T-helper 2 cell treated with Interferon-gamma antibody and Interleukin-4, amounts not matched to agents 5 μg/mL and 100 μg/mL, for 36 hours (primary cell): ENCODE measurements around the gene RBX1.
"Not testable (repeated sequence)": the region's sequence is repeated elsewhere in the genome, so short reads cannot be mapped to it uniquely, and the experiment has no call there.

ENCODE experiments used
- DNase-seq: peaks from one replicate; pipeline ENCODE4 v3.0.0; 2021; ENCODE audit warnings: low spot score
- H3K27ac Mint-ChIP-seq: one replicate; pipeline ENCODE4 v1.8.0; 2021; ENCODE audit warnings: mild to moderate bottlenecking, mixed read lengths
- H3K27me3 Mint-ChIP-seq: one replicate; pipeline ENCODE4 v1.8.0; 2021; ENCODE audit warnings: low read depth, mixed read lengths
- H3K36me3 Mint-ChIP-seq: one replicate; pipeline ENCODE4 v1.8.0; 2021; ENCODE audit warnings: low read depth, mixed read lengths
- H3K4me1 Mint-ChIP-seq: one replicate; pipeline ENCODE4 v1.8.0; 2021; ENCODE audit warnings: low read depth, mixed read lengths
- H3K4me3 Mint-ChIP-seq: one replicate; pipeline ENCODE4 v1.8.0; 2022; ENCODE audit warnings: mild to moderate bottlenecking, moderate library complexity, mixed read lengths
- H3K9me3 Mint-ChIP-seq: one replicate; pipeline ENCODE4 v1.8.0; 2021; ENCODE audit warnings: mixed read lengths

The RBX1 gene

DNA sequence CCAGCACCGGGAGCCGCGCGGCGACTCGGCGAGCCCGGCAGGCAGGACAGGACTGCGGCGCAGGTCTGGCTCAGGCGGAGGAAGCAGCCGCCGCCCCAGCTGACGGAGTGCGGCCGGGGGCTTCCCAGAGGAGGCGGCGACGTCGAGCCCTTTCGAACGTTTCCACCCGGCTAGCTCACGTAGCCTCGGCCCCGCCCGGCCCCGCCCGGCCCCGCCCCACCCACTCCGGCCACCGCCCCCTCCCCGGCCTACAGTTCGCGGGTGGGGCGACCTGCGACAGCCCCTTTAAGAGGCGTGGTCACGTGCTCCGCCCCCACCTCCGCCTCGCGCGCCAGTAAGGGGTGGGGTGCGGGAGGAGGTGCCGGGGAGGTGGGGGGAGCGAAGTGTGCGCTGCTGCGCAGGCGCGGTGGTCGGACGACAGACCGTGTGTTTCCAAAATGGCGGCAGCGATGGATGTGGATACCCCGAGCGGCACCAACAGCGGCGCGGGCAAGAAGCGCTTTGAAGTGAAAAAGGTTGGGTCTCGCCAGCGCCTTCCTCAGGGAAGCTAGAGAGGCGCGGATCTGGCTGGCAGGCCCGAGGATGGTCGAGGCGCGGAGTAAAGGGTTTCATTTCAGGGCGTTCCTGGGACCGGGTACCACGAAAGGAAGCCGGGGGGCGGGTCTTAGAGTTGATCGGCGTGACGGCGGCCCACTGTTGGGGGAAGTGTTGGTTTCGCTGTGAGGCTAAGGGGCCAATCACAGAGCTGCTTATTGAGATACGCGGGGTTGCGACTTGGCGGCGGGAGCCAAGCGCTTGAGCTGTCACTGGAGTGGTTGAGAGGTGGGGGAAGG lies at the start of gene RBX1:
RBX1 (plus strand) TSS at position 417 of the 833 bp plus-strand sequence; CDS start at position 438, 21 bp downstream.
- Mint-ChIP-seq H3K36me3 (peaks cover 33% of the 10 kb centered on the region), H3K4me3 (peak within 1 kb of the TSS; percentile 95), H3K27me3 (no peaks in the 10 kb centered on the region), H3K27ac (peak within 1 kb of the TSS; percentile 100), H3K9me3 (no peaks in the 10 kb centered on the region), H3K4me1 (peaks cover 37% of the 10 kb centered on the region)
- DNase-seq = peak; percentile 97

- Mint-ChIP-seq H3K9me3 (no peaks in the 10 kb centered on the region), H3K4me1 (peaks cover 10% of the 10 kb centered on the region), H3K4me3 (no peak overlapping the region), H3K27me3 (no peaks in the 10 kb centered on the region), H3K27ac (no peak overlapping the region), H3K36me3 (peaks cover 2% of the 10 kb centered on the region)
- no peak for DNase-seq
Measured at GRCh38 chr22:40904101-40904500, 47.1 kb upstream of the RBX1 start.

DNA sequence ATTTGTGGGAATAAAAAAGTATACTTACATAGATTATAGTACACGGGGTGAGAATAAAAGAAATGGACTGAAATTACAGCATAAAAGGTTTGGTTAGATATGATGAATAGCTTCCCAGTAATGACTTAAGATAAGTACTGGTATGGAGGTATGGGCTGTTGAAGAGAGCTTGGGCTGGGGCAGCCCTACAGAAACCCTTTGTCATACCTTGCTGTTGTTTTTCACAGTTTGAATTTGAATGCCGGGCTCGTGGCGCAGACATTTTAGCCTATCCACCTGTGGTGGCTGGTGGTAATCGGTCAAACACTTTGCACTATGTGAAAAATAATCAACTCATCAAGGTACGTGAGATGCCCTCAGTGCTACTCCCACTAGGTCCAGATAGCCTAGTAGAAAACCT lies 42.3 kb upstream of the RBX1 start:
- no peak overlapping the region for H3K4me3 Mint-ChIP-seq
- no peaks in the 10 kb centered on the region for H3K4me1 Mint-ChIP-seq
- DNase-seq = no peak
- peaks cover 9% of the 10 kb centered on the region for H3K36me3 Mint-ChIP-seq
- H3K9me3 Mint-ChIP-seq = no peaks in the 10 kb centered on the region
- H3K27me3 Mint-ChIP-seq = no peaks in the 10 kb centered on the region
- H3K27ac Mint-ChIP-seq = no peak overlapping the region

GRCh38 chr22:40911772-40912171 lies 39.4 kb upstream of the RBX1 start:
- Mint-ChIP-seq H3K4me3 (no peak overlapping the region), H3K27ac (no peak overlapping the region), H3K36me3 (peaks cover 13% of the 10 kb centered on the region), H3K9me3 (no peaks in the 10 kb centered on the region), H3K27me3 (no peaks in the 10 kb centered on the region), H3K4me1 (no peaks in the 10 kb centered on the region)
- no peak for DNase-seq

GRCh38 chr22:40912987-40913386 lies 38.2 kb upstream of the RBX1 start:
- H3K27ac Mint-ChIP-seq, H3K4me3 Mint-ChIP-seq: not testable (repeated sequence)
- peaks cover 13% of the 10 kb centered on the region for H3K36me3 Mint-ChIP-seq

GRCh38 chr22:40919446-40919845 lies 31.7 kb upstream of the RBX1 start:
- Mint-ChIP-seq H3K27ac (no peak overlapping the region), H3K36me3 (peaks cover 9% of the 10 kb centered on the region), H3K4me3 (no peak overlapping the region), H3K27me3 (no peaks in the 10 kb centered on the region), H3K9me3 (no peaks in the 10 kb centered on the region), H3K4me1 (peaks cover 3% of the 10 kb centered on the region)
- no peak for DNase-seq

More at GRCh38 chr22:40912987-40913386, 38.2 kb upstream of the RBX1 start:
- not testable (repeated sequence) for H3K4me1 Mint-ChIP-seq, H3K9me3 Mint-ChIP-seq, DNase-seq, H3K27me3 Mint-ChIP-seq

DNA sequence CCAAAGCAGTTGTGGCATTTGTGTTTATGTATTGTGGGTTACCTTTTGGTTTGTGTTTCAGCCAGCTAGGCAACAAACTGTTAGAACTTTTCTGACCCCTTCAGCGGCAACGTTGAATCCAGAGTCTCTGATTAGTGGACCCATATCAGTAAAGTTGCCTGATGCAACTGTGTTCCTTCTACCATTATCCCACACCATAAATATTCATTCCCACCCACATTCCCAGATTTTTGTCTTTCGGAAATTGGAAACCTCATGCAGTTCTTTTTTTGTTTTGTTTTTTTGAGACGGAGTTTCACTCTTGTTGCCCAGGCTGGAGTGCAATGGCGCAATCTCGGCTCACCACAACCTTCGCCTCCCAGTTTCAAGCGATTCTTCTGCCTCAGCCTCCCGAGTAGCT lies 30.7 kb upstream of the RBX1 start:
- Mint-ChIP-seq H3K27ac (no peak overlapping the region), H3K4me3 (no peak overlapping the region), H3K27me3 (no peaks in the 10 kb centered on the region), H3K4me1 (peaks cover 3% of the 10 kb centered on the region), H3K9me3 (no peaks in the 10 kb centered on the region), H3K36me3 (peaks cover 7% of the 10 kb centered on the region)
- no peak for DNase-seq

- Mint-ChIP-seq H3K36me3 (peaks cover 8% of the 10 kb centered on the region), H3K27ac (peak overlapping the region; percentile 59), H3K9me3 (no peaks in the 10 kb centered on the region), H3K4me3 (peak overlapping the region; percentile 24), H3K27me3 (no peaks in the 10 kb centered on the region), H3K4me1 (peaks cover 3% of the 10 kb centered on the region)
- no peak for DNase-seq
Measured at GRCh38 chr22:40922484-40923303, 28.5 kb upstream of the RBX1 start.

DNA sequence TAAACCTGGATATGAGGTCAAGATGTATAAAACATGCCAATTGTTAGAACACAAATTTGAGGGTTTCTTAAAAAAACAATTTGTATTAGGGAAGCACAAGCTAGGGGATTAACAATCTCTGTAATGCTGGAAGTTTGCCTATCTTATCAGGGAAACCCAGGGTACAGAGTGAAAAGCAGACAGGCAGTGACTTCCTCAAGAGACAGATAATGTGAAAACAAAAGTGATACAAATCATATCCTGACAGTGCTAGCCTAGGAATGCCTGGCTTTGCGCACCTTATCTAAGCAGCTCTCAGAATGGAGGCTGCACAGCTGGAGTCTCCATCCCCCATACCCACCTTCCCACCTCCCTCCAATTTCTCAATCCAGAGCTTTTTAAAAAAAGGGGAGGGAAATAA lies 22.5 kb upstream of the RBX1 start:
- no peaks in the 10 kb centered on the region for H3K9me3 Mint-ChIP-seq
- H3K36me3 Mint-ChIP-seq = peaks cover 7% of the 10 kb centered on the region
- H3K4me1 Mint-ChIP-seq = no peaks in the 10 kb centered on the region
- H3K4me3 Mint-ChIP-seq = no peak overlapping the region
- no peaks in the 10 kb centered on the region for H3K27me3 Mint-ChIP-seq
- no peak for DNase-seq
- H3K27ac Mint-ChIP-seq = no peak overlapping the region

- Mint-ChIP-seq H3K36me3 (peaks cover 2% of the 10 kb centered on the region), H3K4me1 (no peaks in the 10 kb centered on the region), H3K4me3 (no peak overlapping the region), H3K27ac (no peak overlapping the region), H3K9me3 (no peaks in the 10 kb centered on the region), H3K27me3 (no peaks in the 10 kb centered on the region)
- no peak for DNase-seq
Measured at GRCh38 chr22:40932396-40932795, 18.8 kb upstream of the RBX1 start.

GRCh38 chr22:40939202-40939601 lies 12.0 kb upstream of the RBX1 start:
- no peak overlapping the region for H3K27ac Mint-ChIP-seq
- H3K36me3 Mint-ChIP-seq = no peaks in the 10 kb centered on the region
- H3K9me3 Mint-ChIP-seq = no peaks in the 10 kb centered on the region
- DNase-seq = no peak
- H3K27me3 Mint-ChIP-seq = no peaks in the 10 kb centered on the region
- H3K4me1 Mint-ChIP-seq = peaks cover 5% of the 10 kb centered on the region
- H3K4me3 Mint-ChIP-seq = no peak overlapping the region

DNA sequence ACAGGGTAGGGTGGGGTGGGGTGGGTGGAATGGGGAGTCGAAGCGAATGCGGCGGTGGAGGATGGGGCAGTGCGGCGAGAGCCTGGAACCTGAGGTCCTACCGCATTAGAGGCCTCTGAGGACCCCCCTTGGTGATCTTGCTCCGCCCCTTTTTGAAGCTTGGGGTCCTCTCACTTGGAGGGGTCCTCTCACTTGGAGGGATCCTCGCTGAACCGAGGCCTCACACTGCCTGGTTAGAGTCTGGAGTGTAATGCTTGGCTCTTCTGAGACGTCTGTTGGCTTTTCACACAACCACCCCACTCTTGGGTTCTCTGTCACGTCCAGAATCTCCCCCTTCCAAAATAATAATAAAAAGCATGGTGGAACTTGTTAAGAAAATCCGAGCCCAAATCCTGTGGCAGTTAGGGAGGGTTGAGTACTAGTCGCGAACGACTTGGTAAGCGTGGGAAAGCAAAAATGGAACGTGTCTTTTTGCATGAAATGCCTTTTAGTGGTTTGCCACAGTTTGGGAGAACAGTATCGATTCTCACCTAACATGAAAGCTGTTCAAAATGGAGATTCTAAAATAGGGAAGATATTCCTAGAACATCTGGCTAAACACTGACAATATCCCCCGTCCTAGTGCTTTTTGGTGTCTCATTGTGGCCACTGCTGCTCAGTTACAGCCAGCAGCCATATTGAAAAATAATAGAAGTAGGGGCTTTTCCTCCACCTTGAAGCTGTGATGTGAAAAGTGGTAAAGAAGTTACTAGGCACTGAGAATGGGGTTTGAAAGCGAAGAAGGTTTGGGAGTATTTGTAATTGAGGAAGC lies 822 bp downstream of the RBX1 start:
- Mint-ChIP-seq H3K27ac (peak overlapping the region; percentile 100), H3K4me1 (peaks cover 33% of the 10 kb centered on the region), H3K27me3 (no peaks in the 10 kb centered on the region), H3K4me3 (peak overlapping the region; percentile 95), H3K36me3 (peaks cover 33% of the 10 kb centered on the region), H3K9me3 (no peaks in the 10 kb centered on the region)
- no peak for DNase-seq

- Mint-ChIP-seq H3K4me1 (peaks cover 33% of the 10 kb centered on the region), H3K27me3 (no peaks in the 10 kb centered on the region), H3K27ac (peak overlapping the region; percentile 34), H3K4me3 (peak overlapping the region; percentile 95), H3K9me3 (no peaks in the 10 kb centered on the region), H3K36me3 (peaks cover 39% of the 10 kb centered on the region)
- no peak for DNase-seq
Measured at GRCh38 chr22:40953471-40953870, 2.3 kb downstream of the RBX1 start.
